GM12892 (cell line): Measurements from ENCODE around the gene CAPN12. TPM values are rescaled to one million over a fixed set of nuclear protein-coding genes. Genes with fewer than 3 reads are reported as not detected.
"Not testable (repeated sequence)": the region's sequence is repeated elsewhere in the genome, so short reads cannot be mapped to it uniquely, and the experiment has no call there.

Source experiments
- DNase-seq: peaks from one replicate; pipeline ENCODE4 v3.0.0; 2011; ENCODE audit not compliant: insufficient read length
- FAIRE-seq: peaks from 2 replicates; lab custom pipeline; 2011; peaks lifted over from hg19 to GRCh38; lab: Jason Lieb, UNC
- POLR2A ChIP-seq: IDR thresholded peaks from 2 replicates; pipeline ENCODE4 v1.6.1; 2011; ENCODE audit warnings: low read depth, low read length, control low read depth
- POLR2AphosphoS5 ChIP-seq: IDR thresholded peaks from 2 replicates; pipeline ENCODE4 v1.6.1; 2011; ENCODE audit warnings: low read depth, low read length, control low read depth
- TAF1 ChIP-seq: IDR thresholded peaks from 2 replicates; pipeline ENCODE4 v1.6.1; 2011; ENCODE audit warnings: low read depth, mild to moderate bottlenecking, control low read depth, low read length, borderline replicate concordance
- polyA plus RNA-seq: library from polyadenylated mRNA; unstranded; fragments of >200 nt; gene quantifications from one replicate; pipeline ENCODE4 v1.2.1, GENCODE V29; 2012; ENCODE audit warnings: missing spikeins, inconsistent platforms; ENCODE audit not compliant: missing spikeins

CAPN12 gene
- 5.8 TPM for polyA plus RNA-seq

GRCh38 chr19:38744298-38744681, at the start of gene CAPN12:
CAPN12 (minus strand) TSS chr19:38744474; CDS start chr19:38744165, 309 bp downstream.
- FAIRE-seq (no peak), DNase-seq (peak; percentile 8)
- TF ChIP-seq TAF1 (no peak), POLR2AphosphoS5 (no peak), POLR2A (no peak)

- TF ChIP-seq TAF1 (no peak), POLR2AphosphoS5 (no peak), POLR2A (no peak)
- no peak for DNase-seq
- no peak for FAIRE-seq
Observed at GRCh38 chr19:38793671-38794070, 49.4 kb upstream of the CAPN12 start.

GRCh38 chr19:38793177-38793576, 48.9 kb upstream of the CAPN12 start:
- TF ChIP-seq TAF1: no peak
- no peak for TF ChIP-seq POLR2A
- no peak for TF ChIP-seq POLR2AphosphoS5
- FAIRE-seq (no peak), DNase-seq (no peak)

GRCh38 chr19:38792250-38793111, 48.2 kb upstream of the CAPN12 start:
- TF ChIP-seq POLR2A: no peak
- TF ChIP-seq POLR2AphosphoS5: no peak
- no peak for TF ChIP-seq TAF1
- FAIRE-seq (no peak), DNase-seq (no peak)

GRCh38 chr19:38791451-38792064, 47.3 kb upstream of the CAPN12 start:
- peak; percentile 100 for FAIRE-seq
- not testable (repeated sequence) for DNase-seq

GRCh38 chr19:38790507-38791403, 46.5 kb upstream of the CAPN12 start:
- FAIRE-seq: not testable (repeated sequence)

GRCh38 chr19:38788478-38789243, 44.4 kb upstream of the CAPN12 start, which contains the start of gene LGALS7B:
LGALS7B (plus strand) TSS chr19:38789200; CDS start chr19:38789227, 27 bp downstream.
- TF ChIP-seq POLR2A (no peak), POLR2AphosphoS5 (no peak), TAF1 (no peak)
- no peak for DNase-seq
- FAIRE-seq: no peak

More at GRCh38 chr19:38790507-38791403, 46.5 kb upstream of the CAPN12 start:
- not testable (repeated sequence) for DNase-seq

DNA sequence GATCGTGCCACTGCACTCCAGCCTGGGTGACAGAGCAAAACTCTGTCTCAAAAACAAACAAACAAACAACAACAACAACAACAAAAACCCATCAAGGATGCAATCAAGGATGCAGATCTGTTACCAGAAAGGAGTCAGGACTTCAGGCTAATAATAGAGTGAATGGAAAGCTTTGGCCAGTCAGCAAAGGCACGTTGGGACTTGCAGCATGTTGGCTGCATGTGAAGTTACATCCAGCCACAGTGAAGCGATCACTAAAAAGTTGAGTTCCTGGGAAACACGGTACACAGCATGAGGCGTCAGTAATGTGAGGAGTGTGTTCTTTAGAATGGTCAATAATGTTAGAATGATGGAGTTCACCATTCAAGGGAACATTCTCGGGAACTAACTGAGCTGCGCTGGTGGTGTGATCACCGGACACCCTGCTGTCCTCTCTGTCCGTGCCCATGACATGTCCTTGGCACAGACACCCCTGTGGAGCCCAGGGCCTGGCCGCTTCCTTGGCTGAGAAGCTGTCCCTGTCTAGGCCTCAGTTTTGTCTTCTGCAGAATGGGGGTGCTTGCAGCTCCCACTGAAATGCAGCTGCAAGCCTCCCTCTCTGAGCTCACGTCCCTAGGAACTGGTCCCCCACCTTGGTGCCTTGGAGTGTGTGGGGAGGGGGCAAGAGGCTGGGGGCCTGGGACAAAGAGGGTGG, 42.4 kb upstream of the CAPN12 start:
- DNase-seq (no peak), FAIRE-seq (no peak)
- TF ChIP-seq TAF1 (no peak), POLR2A (no peak)

GRCh38 chr19:38786061-38786460, 41.8 kb upstream of the CAPN12 start:
- not testable (repeated sequence) for DNase-seq, FAIRE-seq

GRCh38 chr19:38785187-38785699, 41.0 kb upstream of the CAPN12 start:
- DNase-seq: no peak
- no peak for TF ChIP-seq POLR2AphosphoS5
- no peak for FAIRE-seq

- no peak for TF ChIP-seq POLR2AphosphoS5
- TF ChIP-seq POLR2A: no peak
- TF ChIP-seq TAF1: no peak
- FAIRE-seq (no peak), DNase-seq (no peak)
Observed at GRCh38 chr19:38784224-38784623, 40.0 kb upstream of the CAPN12 start.

GRCh38 chr19:38782212-38782611, 37.9 kb upstream of the CAPN12 start:
- DNase-seq, FAIRE-seq: not testable (repeated sequence)
